HepG2 (cell line): ENCODE data around the gene CASKIN2. TPM values are rescaled to one million over a fixed set of nuclear protein-coding genes. Genes with fewer than 3 reads are reported as not detected.
A peak's percentile ranks its signal among the peaks of the same experiment; 100 is the strongest.

Source experiments
- BRCA1 ChIP-seq: sonication (generic); formaldehyde crosslinking; IDR thresholded peaks from 2 replicates; pipeline ENCODE4 v1.4.0; 2020; ENCODE audit warnings: missing genetic modification reagents
- BRD4 ChIP-seq: sonication (generic); formaldehyde crosslinking; IDR thresholded peaks from 2 replicates; pipeline ENCODE4 v1.4.0; 2020; ENCODE audit warnings: missing genetic modification reagents
- RAD21 ChIP-seq: fragments of 450-650 bp; formaldehyde crosslinking; IDR thresholded peaks from 2 replicates; pipeline ENCODE4 v1.5.0; 2020; ENCODE audit warnings: mild to moderate bottlenecking
- REXO4 ChIP-seq: sonication (generic); formaldehyde crosslinking; IDR thresholded peaks from 2 replicates; pipeline ENCODE4 v1.8.0; 2022; ENCODE audit warnings: missing genetic modification reagents, mild to moderate bottlenecking, borderline replicate concordance
- SMAD3 ChIP-seq: sonication (generic); formaldehyde crosslinking; IDR thresholded peaks from 2 replicates; pipeline ENCODE4 v1.4.0; 2020; ENCODE audit warnings: missing genetic modification reagents
- SNAI1 ChIP-seq: sonication (generic); formaldehyde crosslinking; IDR thresholded peaks from 2 replicates; pipeline ENCODE4 v1.5.0; 2020; ENCODE audit warnings: mild to moderate bottlenecking, missing genetic modification reagents, borderline replicate concordance
- TMF1 ChIP-seq: sonication (generic); formaldehyde crosslinking; IDR thresholded peaks from 2 replicates; pipeline ENCODE4 v1.8.1; 2022; ENCODE audit warnings: low read depth, missing genetic modification reagents
- ZBTB8A ChIP-seq: sonication (generic); formaldehyde crosslinking; IDR thresholded peaks from 2 replicates; pipeline ENCODE4 v1.4.0; 2020; ENCODE audit warnings: mild to moderate bottlenecking, low read depth, missing genetic modification reagents, borderline replicate concordance
- ZNF546 ChIP-seq: sonication (generic); formaldehyde crosslinking; conservative IDR thresholded peaks from 2 replicates; pipeline ENCODE4 v1.8.1; 2023; ENCODE audit warnings: mild to moderate bottlenecking, missing genetic modification reagents
- ZNF83 ChIP-seq: sonication (generic); formaldehyde crosslinking; IDR thresholded peaks from 2 replicates; pipeline ENCODE4 v1.4.0; 2020; ENCODE audit warnings: missing genetic modification reagents, mild to moderate bottlenecking, borderline replicate concordance
- ZNF839 ChIP-seq: sonication (generic); formaldehyde crosslinking; IDR thresholded peaks from 2 replicates; pipeline ENCODE4 v1.4.0; 2020; ENCODE audit warnings: missing genetic modification reagents, mild to moderate bottlenecking, borderline replicate concordance
- ZNF878 ChIP-seq: sonication (generic); formaldehyde crosslinking; IDR thresholded peaks from 2 replicates; pipeline ENCODE4 v1.8.1; 2023; ENCODE audit warnings: mild to moderate bottlenecking, missing genetic modification reagents, moderate library complexity
- polyA plus RNA-seq, 8 experiments: library from polyadenylated mRNA; depleted of rRNA in 3 of 8; stranded (reverse) in 7 of 8; unstranded in 1 of 8; fragments of >200 nt; fragmentation: Illumina TruSeq in 4 of 8; extraction: Trizol in 4 of 8; gene quantifications; 2 replicates each; pipeline versions ENCODE4 v1.2.1 to v1.2.3, GENCODE V29; 2011 to 2016; ENCODE audit warnings: low read depth in 4 of 8, missing spikeins in 1 of 8, mixed read lengths in 1 of 8; ENCODE audit not compliant: insufficient read depth in 1 of 8
- total RNA-seq, 5 experiments: library from RNA; depleted of rRNA; stranded (reverse); fragments of >200 nt; fragmentation: Illumina TruSeq; extraction: Trizol; gene quantifications; 2 replicates each; pipeline ENCODE4 v1.2.3, GENCODE V29; 2016; ENCODE audit warnings: low read depth in 1 of 5
- TF ChIP-seq, protein P1 (sequence below): sonication (generic); formaldehyde crosslinking; IDR thresholded peaks from 2 replicates; pipeline ENCODE4 v1.5.0; 2020; ENCODE audit warnings: missing genetic modification reagents
- TF ChIP-seq, protein P2 (sequence below), 2 experiments: IDR thresholded peaks; 2 replicates each; pipeline ENCODE4 v1.6.1; 2011 to 2012; ENCODE audit warnings: low read length in 2 of 2, borderline replicate concordance in 1 of 2, low read depth in 1 of 2, mild to moderate bottlenecking in 1 of 2, moderate library complexity in 1 of 2
- TF ChIP-seq, protein P3 (sequence below): sonication (generic); formaldehyde crosslinking; IDR thresholded peaks from 2 replicates; pipeline ENCODE4 v1.4.0; 2020; ENCODE audit warnings: mild to moderate bottlenecking, low read depth, missing genetic modification reagents
- TF ChIP-seq, protein P4 (sequence below): sonication (generic); formaldehyde crosslinking; IDR thresholded peaks from 2 replicates; pipeline ENCODE4 v1.9.0; 2022; ENCODE audit warnings: missing genetic modification reagents, mild to moderate bottlenecking, borderline replicate concordance
- TF ChIP-seq, protein P5 (sequence below): sonication (generic); IDR thresholded peaks from 2 replicates; pipeline ENCODE4 v1.6.1; 2016; ENCODE audit warnings: low read depth, borderline replicate concordance

CASKIN2 gene
- total and polyA plus RNA-seq, 2 of the 13 experiments (the other 11 are each of a cell fraction or from before 2014, with no cell fraction given) = 5.2 to 7.8 TPM

DNA sequence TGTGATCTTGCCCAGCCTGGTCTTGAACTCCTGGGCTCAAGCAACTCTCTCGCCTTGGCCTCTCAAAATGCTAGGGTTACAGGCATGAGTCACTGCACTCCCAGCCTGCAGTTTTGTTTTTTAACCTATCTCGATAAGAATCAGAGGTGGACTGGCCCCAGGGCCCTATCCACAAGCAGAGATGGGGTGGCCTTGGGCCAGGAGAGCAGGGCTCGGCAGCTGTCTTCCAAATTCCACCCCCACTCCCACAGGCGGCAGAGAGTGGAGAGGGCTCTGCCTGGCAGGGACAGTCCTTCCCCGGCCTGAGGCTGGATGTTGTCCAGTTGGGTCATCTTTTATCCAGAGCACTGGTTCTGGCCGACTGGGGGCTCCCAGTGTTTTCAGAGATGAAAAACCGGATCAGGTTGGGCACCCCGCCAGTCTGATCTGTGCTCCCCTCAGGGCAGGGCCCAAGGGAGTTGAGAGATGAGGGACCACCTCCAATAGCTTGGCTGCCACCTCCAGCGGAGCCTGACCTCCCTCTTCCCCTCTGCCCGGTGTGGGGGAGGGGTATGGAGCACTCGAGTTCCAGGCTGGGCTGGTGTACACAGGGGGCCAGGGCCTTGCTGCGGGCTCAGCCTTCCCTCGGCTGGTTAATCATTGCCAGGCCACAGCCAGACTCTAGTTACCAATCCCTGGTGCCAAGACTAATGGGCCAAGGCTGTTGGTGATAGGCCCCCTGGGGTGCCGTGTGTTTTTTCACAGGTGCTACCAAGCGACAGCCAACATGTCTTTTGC lies 41.9 kb upstream of the CASKIN2 start (continued):
- TF ChIP-seq, protein P1, sequence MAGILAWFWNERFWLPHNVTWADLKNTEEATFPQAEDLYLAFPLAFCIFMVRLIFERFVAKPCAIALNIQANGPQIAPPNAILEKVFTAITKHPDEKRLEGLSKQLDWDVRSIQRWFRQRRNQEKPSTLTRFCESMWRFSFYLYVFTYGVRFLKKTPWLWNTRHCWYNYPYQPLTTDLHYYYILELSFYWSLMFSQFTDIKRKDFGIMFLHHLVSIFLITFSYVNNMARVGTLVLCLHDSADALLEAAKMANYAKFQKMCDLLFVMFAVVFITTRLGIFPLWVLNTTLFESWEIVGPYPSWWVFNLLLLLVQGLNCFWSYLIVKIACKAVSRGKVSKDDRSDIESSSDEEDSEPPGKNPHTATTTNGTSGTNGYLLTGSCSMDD = no peak
- TF ChIP-seq BRCA1 (CRISPR knock-in tag) = peak; percentile 23; the same call in 1 of the 2 replicates
- TF ChIP-seq, protein P2, sequence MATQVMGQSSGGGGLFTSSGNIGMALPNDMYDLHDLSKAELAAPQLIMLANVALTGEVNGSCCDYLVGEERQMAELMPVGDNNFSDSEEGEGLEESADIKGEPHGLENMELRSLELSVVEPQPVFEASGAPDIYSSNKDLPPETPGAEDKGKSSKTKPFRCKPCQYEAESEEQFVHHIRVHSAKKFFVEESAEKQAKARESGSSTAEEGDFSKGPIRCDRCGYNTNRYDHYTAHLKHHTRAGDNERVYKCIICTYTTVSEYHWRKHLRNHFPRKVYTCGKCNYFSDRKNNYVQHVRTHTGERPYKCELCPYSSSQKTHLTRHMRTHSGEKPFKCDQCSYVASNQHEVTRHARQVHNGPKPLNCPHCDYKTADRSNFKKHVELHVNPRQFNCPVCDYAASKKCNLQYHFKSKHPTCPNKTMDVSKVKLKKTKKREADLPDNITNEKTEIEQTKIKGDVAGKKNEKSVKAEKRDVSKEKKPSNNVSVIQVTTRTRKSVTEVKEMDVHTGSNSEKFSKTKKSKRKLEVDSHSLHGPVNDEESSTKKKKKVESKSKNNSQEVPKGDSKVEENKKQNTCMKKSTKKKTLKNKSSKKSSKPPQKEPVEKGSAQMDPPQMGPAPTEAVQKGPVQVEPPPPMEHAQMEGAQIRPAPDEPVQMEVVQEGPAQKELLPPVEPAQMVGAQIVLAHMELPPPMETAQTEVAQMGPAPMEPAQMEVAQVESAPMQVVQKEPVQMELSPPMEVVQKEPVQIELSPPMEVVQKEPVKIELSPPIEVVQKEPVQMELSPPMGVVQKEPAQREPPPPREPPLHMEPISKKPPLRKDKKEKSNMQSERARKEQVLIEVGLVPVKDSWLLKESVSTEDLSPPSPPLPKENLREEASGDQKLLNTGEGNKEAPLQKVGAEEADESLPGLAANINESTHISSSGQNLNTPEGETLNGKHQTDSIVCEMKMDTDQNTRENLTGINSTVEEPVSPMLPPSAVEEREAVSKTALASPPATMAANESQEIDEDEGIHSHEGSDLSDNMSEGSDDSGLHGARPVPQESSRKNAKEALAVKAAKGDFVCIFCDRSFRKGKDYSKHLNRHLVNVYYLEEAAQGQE (IDR thresholded peaks at IDR 0.05; ENCODE audit: borderline replicate concordance in 1 of 2, low read depth in 1 of 2, low read length in 2 of 2) = peak in 1 of 2 experiments; percentile 56; a peak in 1 of 4 replicates
- no peak for TF ChIP-seq ZNF839 (CRISPR knock-in tag)
- peak; percentile 98 for TF ChIP-seq TMF1 (CRISPR knock-in tag)
- no peak for TF ChIP-seq ZBTB8A (CRISPR knock-in tag)
- TF ChIP-seq, protein P3, sequence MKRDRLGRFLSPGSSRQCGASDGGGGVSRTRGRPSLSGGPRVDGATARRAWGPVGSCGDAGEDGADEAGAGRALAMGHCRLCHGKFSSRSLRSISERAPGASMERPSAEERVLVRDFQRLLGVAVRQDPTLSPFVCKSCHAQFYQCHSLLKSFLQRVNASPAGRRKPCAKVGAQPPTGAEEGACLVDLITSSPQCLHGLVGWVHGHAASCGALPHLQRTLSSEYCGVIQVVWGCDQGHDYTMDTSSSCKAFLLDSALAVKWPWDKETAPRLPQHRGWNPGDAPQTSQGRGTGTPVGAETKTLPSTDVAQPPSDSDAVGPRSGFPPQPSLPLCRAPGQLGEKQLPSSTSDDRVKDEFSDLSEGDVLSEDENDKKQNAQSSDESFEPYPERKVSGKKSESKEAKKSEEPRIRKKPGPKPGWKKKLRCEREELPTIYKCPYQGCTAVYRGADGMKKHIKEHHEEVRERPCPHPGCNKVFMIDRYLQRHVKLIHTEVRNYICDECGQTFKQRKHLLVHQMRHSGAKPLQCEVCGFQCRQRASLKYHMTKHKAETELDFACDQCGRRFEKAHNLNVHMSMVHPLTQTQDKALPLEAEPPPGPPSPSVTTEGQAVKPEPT (CRISPR knock-in tag) = no peak
- peak; percentile 62 for TF ChIP-seq RAD21 (CRISPR knock-in tag)
- TF ChIP-seq ZNF83 (CRISPR knock-in tag) = no peak; the same call in 1 of the 2 replicates
- TF ChIP-seq ZNF546 (CRISPR knock-in tag) = no peak; the same call in 1 of the 2 replicates
- TF ChIP-seq, protein P4, sequence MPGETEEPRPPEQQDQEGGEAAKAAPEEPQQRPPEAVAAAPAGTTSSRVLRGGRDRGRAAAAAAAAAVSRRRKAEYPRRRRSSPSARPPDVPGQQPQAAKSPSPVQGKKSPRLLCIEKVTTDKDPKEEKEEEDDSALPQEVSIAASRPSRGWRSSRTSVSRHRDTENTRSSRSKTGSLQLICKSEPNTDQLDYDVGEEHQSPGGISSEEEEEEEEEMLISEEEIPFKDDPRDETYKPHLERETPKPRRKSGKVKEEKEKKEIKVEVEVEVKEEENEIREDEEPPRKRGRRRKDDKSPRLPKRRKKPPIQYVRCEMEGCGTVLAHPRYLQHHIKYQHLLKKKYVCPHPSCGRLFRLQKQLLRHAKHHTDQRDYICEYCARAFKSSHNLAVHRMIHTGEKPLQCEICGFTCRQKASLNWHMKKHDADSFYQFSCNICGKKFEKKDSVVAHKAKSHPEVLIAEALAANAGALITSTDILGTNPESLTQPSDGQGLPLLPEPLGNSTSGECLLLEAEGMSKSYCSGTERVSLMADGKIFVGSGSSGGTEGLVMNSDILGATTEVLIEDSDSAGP = peak; percentile 96
- 0 out of 2 replicates have a peak, but pooled peaks have one; percentile 41 for TF ChIP-seq SNAI1 (CRISPR knock-in tag)
- no peak for TF ChIP-seq REXO4 (CRISPR knock-in tag)
- TF ChIP-seq BRD4 (CRISPR knock-in tag) = peak; percentile 74; the same call in 1 of the 2 replicates
- peak; percentile 78 for TF ChIP-seq SMAD3
- TF ChIP-seq, protein P5, sequence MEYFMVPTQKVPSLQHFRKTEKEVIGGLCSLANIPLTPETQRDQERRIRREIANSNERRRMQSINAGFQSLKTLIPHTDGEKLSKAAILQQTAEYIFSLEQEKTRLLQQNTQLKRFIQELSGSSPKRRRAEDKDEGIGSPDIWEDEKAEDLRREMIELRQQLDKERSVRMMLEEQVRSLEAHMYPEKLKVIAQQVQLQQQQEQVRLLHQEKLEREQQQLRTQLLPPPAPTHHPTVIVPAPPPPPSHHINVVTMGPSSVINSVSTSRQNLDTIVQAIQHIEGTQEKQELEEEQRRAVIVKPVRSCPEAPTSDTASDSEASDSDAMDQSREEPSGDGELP = peak; percentile 82; the same call in 1 of the 2 replicates
- TF ChIP-seq ZNF878 (CRISPR knock-in tag) = no peak
